IPS DF 4.7 (cell line): ENCODE measurements around the gene HMCN2.

Experiments
- DNase-seq: peaks from one replicate; pipeline ENCODE4 v3.0.0-alpha.2; 2013; ENCODE audit warnings: low spot score; ENCODE audit errors: extremely low read depth

The HMCN2 gene

GRCh38 chr9:130408669-130409068 is 143.1 kb downstream of the HMCN2 start:
- no peak for DNase-seq

- no peak for DNase-seq
Observed at GRCh38 chr9:130409246-130409645, 143.7 kb downstream of the HMCN2 start.

GRCh38 chr9:130410443-130410842 is 144.9 kb downstream of the HMCN2 start:
- DNase-seq = no peak

GRCh38 chr9:130411566-130411915 is 146.0 kb downstream of the HMCN2 start:
- no peak for DNase-seq

GRCh38 chr9:130414081-130414731 is 148.6 kb downstream of the HMCN2 start:
- DNase-seq = no peak

- no peak for DNase-seq
Observed at GRCh38 chr9:130414910-130415746, 149.6 kb downstream of the HMCN2 start.

- no peak for DNase-seq
Observed at GRCh38 chr9:130417602-130418001, 152.0 kb downstream of the HMCN2 start.

- no peak for DNase-seq
Observed at GRCh38 chr9:130418776-130419175, 153.2 kb downstream of the HMCN2 start.

GRCh38 chr9:130419521-130420035 is 154.0 kb downstream of the HMCN2 start:
- no peak for DNase-seq

- DNase-seq = no peak
Observed at GRCh38 chr9:130421154-130421801, 155.7 kb downstream of the HMCN2 start.

GRCh38 chr9:130421802-130422276 is 156.3 kb downstream of the HMCN2 start:
- no peak for DNase-seq

GRCh38 chr9:130422546-130422945 is 157.0 kb downstream of the HMCN2 start:
- no peak for DNase-seq

- no peak for DNase-seq
Observed at GRCh38 chr9:130423272-130423671, 157.7 kb downstream of the HMCN2 start.

- DNase-seq = no peak
Observed at GRCh38 chr9:130424595-130425454, 159.3 kb downstream of the HMCN2 start.

- DNase-seq = no peak
Observed at GRCh38 chr9:130425741-130426466, 160.3 kb downstream of the HMCN2 start.

GRCh38 chr9:130426467-130426773 is 160.9 kb downstream of the HMCN2 start:
- DNase-seq = no peak

- no peak for DNase-seq
Observed at GRCh38 chr9:130426883-130427282, 161.3 kb downstream of the HMCN2 start.

- DNase-seq = no peak
Observed at GRCh38 chr9:130427326-130427725, 161.8 kb downstream of the HMCN2 start.

GRCh38 chr9:130428086-130428665 is 162.6 kb downstream of the HMCN2 start:
- DNase-seq = no peak

GRCh38 chr9:130429381-130429780 is 163.8 kb downstream of the HMCN2 start:
- no peak for DNase-seq
